Measurements from ENCODE around the gene CBLN1. TPM values are rescaled to one million over a fixed set of nuclear protein-coding genes. Genes with fewer than 3 reads are reported as not detected.

Gene CBLN1
- total and polyA plus RNA-seq, 9 of the 15 experiments (the other 6 are each of a cell fraction or from before 2014, with no cell fraction given): not detected

DNA sequence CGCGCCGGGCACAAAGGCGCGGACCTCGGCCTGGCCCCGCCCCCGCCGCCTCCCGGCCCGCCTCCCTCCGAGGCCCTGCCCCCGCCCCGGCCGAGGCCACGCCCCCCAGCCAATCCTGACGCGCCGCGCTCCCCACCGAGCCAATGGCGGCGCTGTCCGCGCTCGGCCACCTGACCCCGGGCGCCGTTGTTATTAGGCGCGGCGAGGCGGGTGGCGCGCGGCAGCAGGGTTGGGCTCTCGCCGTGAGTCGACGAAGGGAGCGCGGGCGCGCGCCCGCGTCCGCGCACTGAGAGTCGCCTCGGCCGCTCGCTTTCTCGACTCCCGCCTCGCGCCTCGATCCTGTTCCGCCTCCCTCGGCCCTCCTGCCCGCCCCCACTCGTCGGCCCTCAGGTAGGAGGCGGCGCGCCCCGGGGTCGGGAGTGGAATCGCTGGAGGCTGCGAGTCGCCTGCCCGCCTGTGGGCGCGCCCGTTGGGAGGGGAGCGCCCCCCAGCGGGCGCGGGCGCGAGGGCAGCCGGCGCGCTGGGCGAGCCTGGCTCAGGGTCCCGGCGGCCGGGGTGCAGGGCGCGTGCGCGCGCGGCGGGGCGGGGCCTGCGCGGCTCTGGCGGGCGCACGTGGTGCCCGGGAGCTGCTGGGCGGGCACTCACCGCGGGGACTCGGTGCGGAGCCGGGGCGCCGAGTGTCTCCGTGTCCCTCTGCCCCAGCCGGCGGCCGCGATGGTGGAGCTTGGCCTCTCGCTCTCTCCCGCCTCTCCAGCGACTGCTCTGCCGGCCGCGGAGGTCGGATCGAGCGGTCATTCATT is 405 bp upstream of the CBLN1 start (continued):
- TF ChIP-seq, protein P1, sequence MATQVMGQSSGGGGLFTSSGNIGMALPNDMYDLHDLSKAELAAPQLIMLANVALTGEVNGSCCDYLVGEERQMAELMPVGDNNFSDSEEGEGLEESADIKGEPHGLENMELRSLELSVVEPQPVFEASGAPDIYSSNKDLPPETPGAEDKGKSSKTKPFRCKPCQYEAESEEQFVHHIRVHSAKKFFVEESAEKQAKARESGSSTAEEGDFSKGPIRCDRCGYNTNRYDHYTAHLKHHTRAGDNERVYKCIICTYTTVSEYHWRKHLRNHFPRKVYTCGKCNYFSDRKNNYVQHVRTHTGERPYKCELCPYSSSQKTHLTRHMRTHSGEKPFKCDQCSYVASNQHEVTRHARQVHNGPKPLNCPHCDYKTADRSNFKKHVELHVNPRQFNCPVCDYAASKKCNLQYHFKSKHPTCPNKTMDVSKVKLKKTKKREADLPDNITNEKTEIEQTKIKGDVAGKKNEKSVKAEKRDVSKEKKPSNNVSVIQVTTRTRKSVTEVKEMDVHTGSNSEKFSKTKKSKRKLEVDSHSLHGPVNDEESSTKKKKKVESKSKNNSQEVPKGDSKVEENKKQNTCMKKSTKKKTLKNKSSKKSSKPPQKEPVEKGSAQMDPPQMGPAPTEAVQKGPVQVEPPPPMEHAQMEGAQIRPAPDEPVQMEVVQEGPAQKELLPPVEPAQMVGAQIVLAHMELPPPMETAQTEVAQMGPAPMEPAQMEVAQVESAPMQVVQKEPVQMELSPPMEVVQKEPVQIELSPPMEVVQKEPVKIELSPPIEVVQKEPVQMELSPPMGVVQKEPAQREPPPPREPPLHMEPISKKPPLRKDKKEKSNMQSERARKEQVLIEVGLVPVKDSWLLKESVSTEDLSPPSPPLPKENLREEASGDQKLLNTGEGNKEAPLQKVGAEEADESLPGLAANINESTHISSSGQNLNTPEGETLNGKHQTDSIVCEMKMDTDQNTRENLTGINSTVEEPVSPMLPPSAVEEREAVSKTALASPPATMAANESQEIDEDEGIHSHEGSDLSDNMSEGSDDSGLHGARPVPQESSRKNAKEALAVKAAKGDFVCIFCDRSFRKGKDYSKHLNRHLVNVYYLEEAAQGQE (IDR thresholded peaks at IDR 0.05; ENCODE audit: borderline replicate concordance): 0 out of 2 replicates have a peak, but pooled peaks have one; percentile 3
- TF ChIP-seq, protein P1 (CRISPR knock-in tag; IDR thresholded peaks at IDR 0.05; ENCODE audit: low read depth): no peak
- TF ChIP-seq ZNF76 (CRISPR knock-in tag; IDR thresholded peaks at IDR 0.05; ENCODE audit: borderline replicate concordance) (no peak), SMARCE1 (IDR thresholded peaks at IDR 0.05) (no peak), KLF6 (CRISPR knock-in tag; IDR thresholded peaks at IDR 0.05; ENCODE audit: borderline replicate concordance) (no peak), FOXJ3 (CRISPR knock-in tag; IDR thresholded peaks at IDR 0.05) (no peak), ZNF445 (CRISPR knock-in tag; IDR thresholded peaks at IDR 0.05; ENCODE audit: low read depth) (no peak), KAT7 (CRISPR knock-in tag; IDR thresholded peaks at IDR 0.05; ENCODE audit: borderline replicate concordance) (no peak), ZNF124 (CRISPR knock-in tag; IDR thresholded peaks at IDR 0.05) (no peak), HNRNPL (IDR thresholded peaks at IDR 0.05; ENCODE audit: low read depth, low read length) (no peak), GABPA (tag; conservative IDR thresholded peaks at IDR 0.05; ENCODE audit: low read depth) (no peak), ZNF589 (CRISPR knock-in tag; IDR thresholded peaks at IDR 0.05; ENCODE audit: low read depth) (peak; percentile 58; the same call in 1 of the 2 replicates), NCOR1 (IDR thresholded peaks at IDR 0.05) (no peak), ZNF165 (CRISPR knock-in tag; IDR thresholded peaks at IDR 0.05; ENCODE audit: borderline replicate concordance) (no peak), SP2 (IDR thresholded peaks at IDR 0.05; ENCODE audit: extremely low read depth, low read depth, low read length, poor library complexity, severe bottlenecking) (peak; percentile 18), SRSF7 (optimal IDR thresholded peaks at IDR 0.05; ENCODE audit: low read depth, low read length) (no peak)
- TF ChIP-seq, protein P2, sequence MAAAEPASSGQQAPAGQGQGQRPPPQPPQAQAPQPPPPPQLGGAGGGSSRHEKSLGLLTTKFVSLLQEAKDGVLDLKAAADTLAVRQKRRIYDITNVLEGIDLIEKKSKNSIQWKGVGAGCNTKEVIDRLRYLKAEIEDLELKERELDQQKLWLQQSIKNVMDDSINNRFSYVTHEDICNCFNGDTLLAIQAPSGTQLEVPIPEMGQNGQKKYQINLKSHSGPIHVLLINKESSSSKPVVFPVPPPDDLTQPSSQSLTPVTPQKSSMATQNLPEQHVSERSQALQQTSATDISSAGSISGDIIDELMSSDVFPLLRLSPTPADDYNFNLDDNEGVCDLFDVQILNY (CRISPR knock-in tag; IDR thresholded peaks at IDR 0.05): no peak
- TF ChIP-seq, protein P3, sequence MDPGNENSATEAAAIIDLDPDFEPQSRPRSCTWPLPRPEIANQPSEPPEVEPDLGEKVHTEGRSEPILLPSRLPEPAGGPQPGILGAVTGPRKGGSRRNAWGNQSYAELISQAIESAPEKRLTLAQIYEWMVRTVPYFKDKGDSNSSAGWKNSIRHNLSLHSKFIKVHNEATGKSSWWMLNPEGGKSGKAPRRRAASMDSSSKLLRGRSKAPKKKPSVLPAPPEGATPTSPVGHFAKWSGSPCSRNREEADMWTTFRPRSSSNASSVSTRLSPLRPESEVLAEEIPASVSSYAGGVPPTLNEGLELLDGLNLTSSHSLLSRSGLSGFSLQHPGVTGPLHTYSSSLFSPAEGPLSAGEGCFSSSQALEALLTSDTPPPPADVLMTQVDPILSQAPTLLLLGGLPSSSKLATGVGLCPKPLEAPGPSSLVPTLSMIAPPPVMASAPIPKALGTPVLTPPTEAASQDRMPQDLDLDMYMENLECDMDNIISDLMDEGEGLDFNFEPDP (CRISPR knock-in tag; IDR thresholded peaks at IDR 0.05): no peak
